ENCODE data around the gene ME3. TPM values are rescaled to one million over a fixed set of nuclear protein-coding genes. Genes with fewer than 3 reads are reported as not detected.

Gene ME3
- total RNA-seq, 6 experiments from 2014 or later: 1.9 to 8.5 (median 4.6) TPM

GRCh38 chr11:86606270-86606835 is 66.1 kb downstream of the ME3 start:
- H3K27me3 ChIP-seq: no peaks in the 10 kb centered on the region
- intact Hi-C loops (cut with DNase I): no loop called here
- peaks cover 0 to 4% (median 0%) of the 10 kb centered on the region in 4 donors for H3K4me1 ChIP-seq
- TF ChIP-seq POLR2A (IDR thresholded peaks at IDR 0.05): no peak
- no peak for TF ChIP-seq CTCF (IDR thresholded peaks at IDR 0.05)
- no peaks in the 10 kb centered on the region for H3K36me3 ChIP-seq
- 80% methylated on average over 1 of the region's 3 CpGs for WGBS (ENCODE audit: insufficient coverage, low coverage, low lambda C conversion rate, missing lambda C conversion rate)
- DNase-seq (no peak), ATAC-seq (no peak)
- H3K27ac ChIP-seq: no peak overlapping the region
- no peak overlapping the region for H3K4me3 ChIP-seq
- H3K9me3 ChIP-seq: no peaks in the 10 kb centered on the region

GRCh38 chr11:86596861-86597586 is 75.4 kb downstream of the ME3 start:
- no peaks in the 10 kb centered on the region for H3K4me1 ChIP-seq
- H3K9me3 ChIP-seq: no peaks in the 10 kb centered on the region
- no peak overlapping the region for H3K4me3 ChIP-seq
- TF ChIP-seq POLR2A (IDR thresholded peaks at IDR 0.05): no peak
- TF ChIP-seq CTCF (IDR thresholded peaks at IDR 0.05): no peak
- WGBS (ENCODE audit: insufficient coverage, low coverage, low lambda C conversion rate, missing lambda C conversion rate): 78% methylated on average over 3 of the region's 5 CpGs
- intact Hi-C loops (cut with DNase I): no loop called here
- H3K36me3 ChIP-seq: no peaks in the 10 kb centered on the region
- no peak for DNase-seq
- no peaks in the 10 kb centered on the region for H3K27me3 ChIP-seq
- H3K27ac ChIP-seq: peak overlapping the region in 1 of 3 donors; percentile 3
- ATAC-seq: peak; percentile 47 to 69 (median 61)

- intact Hi-C loops (cut with DNase I): no loop called here
- DNase-seq (no peak), ATAC-seq (no peak)
- Histone ChIP-seq H3K4me3 (no peak overlapping the region), H3K4me1 (no peaks in the 10 kb centered on the region), H3K9me3 (no peaks in the 10 kb centered on the region), H3K36me3 (no peaks in the 10 kb centered on the region), H3K27ac (no peak overlapping the region), H3K27me3 (no peaks in the 10 kb centered on the region)
- WGBS (ENCODE audit: insufficient coverage, low coverage, low lambda C conversion rate, missing lambda C conversion rate): 81% methylated on average over 2 of the region's 2 CpGs
- TF ChIP-seq POLR2A (IDR thresholded peaks at IDR 0.05): no peak
Measured at GRCh38 chr11:86595955-86596354, 76.5 kb downstream of the ME3 start.

GRCh38 chr11:86595451-86595850 is 77.0 kb downstream of the ME3 start:
- Histone ChIP-seq H3K36me3 (no peaks in the 10 kb centered on the region), H3K27ac (no peak overlapping the region), H3K27me3 (no peaks in the 10 kb centered on the region), H3K4me3 (no peak overlapping the region), H3K4me1 (no peaks in the 10 kb centered on the region), H3K9me3 (no peaks in the 10 kb centered on the region)
- TF ChIP-seq POLR2A (IDR thresholded peaks at IDR 0.05): no peak
- intact Hi-C loops (cut with DNase I): no loop called here
- 84% methylated on average over 3 of the region's 3 CpGs for WGBS (ENCODE audit: insufficient coverage, low coverage, low lambda C conversion rate, missing lambda C conversion rate)
- DNase-seq (no peak), ATAC-seq (no peak)

- Histone ChIP-seq H3K36me3 (no peaks in the 10 kb centered on the region), H3K27ac (no peak overlapping the region), H3K4me1 (no peaks in the 10 kb centered on the region), H3K4me3 (no peak overlapping the region), H3K27me3 (no peaks in the 10 kb centered on the region), H3K9me3 (no peaks in the 10 kb centered on the region)
- ATAC-seq (no peak), DNase-seq (no peak)
- TF ChIP-seq POLR2A (IDR thresholded peaks at IDR 0.05) (no peak), CTCF (IDR thresholded peaks at IDR 0.05) (no peak)
- intact Hi-C loops (cut with DNase I): no loop called here
Measured at GRCh38 chr11:86594746-86595145, 77.7 kb downstream of the ME3 start.

All from right lobe of liver (tissue), 6 donors.